OCI-LY7 (cell line): Measurements from ENCODE around the gene ICOS. TPM values are rescaled to one million over a fixed set of nuclear protein-coding genes. Genes with fewer than 3 reads are reported as not detected.

Experiments used
- BruUV-seq: library from RNA; stranded (reverse); fragments of 400-500 nt; replicated peaks from 2 replicates; lab custom pipeline; 2021; lab: Mats Ljungman, UMichigan
- CTCF ChIA-PET: fragments of 300-600 bp; sonication (Branson Sonifier 250); formaldehyde crosslinking; loops from one replicate; lab custom pipeline; 2022; ENCODE audit warnings: antibody characterized with exemption; ENCODE audit not compliant: unreplicated experiment; lab: Charles Lee
- POLR2A ChIA-PET: fragments of 300-600 bp; sonication (Branson Sonifier 250); formaldehyde crosslinking; loops from one replicate; lab custom pipeline; 2022; ENCODE audit warnings: antibody characterized with exemption; lab: Charles Lee
- DNase-seq: peaks from one replicate; pipeline ENCODE4 v3.0.0-alpha.2; 2015; ENCODE audit warnings: low spot score
- H2AFZ ChIP-seq: fragments of 200-600 bp; sonication (generic), shearing (Covaris generic); 2 replicates; pipeline ENCODE4 v1.6.1; 2014; ENCODE audit warnings: mild to moderate bottlenecking, antibody characterized with exemption, low read length, moderate library complexity
- H3K27ac ChIP-seq: fragments of 200-600 bp; sonication (generic); 2 replicates; pipeline ENCODE4 v1.5.1; 2014; ENCODE audit warnings: mixed run types, low read depth, mild to moderate bottlenecking, moderate library complexity, low read length, inconsistent platforms; ENCODE audit not compliant: poor library complexity, severe bottlenecking
- H3K36me3 ChIP-seq: fragments of 200-600 bp; sonication (generic); 2 replicates; pipeline ENCODE4 v1.6.1; 2014; ENCODE audit warnings: mild to moderate bottlenecking, antibody characterized with exemption, low read length, moderate library complexity, mixed read lengths; ENCODE audit not compliant: insufficient read depth
- H3K4me1 ChIP-seq: fragments of 200-600 bp; sonication (generic); 2 replicates; pipeline ENCODE4 v1.5.1; 2014; ENCODE audit warnings: mild to moderate bottlenecking, low read length; ENCODE audit not compliant: insufficient read depth, poor library complexity, severe bottlenecking
- H3K4me2 ChIP-seq: fragments of 200-600 bp; sonication (generic); 2 replicates; pipeline ENCODE4 v1.6.1; 2014; ENCODE audit warnings: mild to moderate bottlenecking, low read length
- H3K4me3 ChIP-seq: fragments of 200-600 bp; sonication (generic); 2 replicates; pipeline ENCODE4 v1.5.1; 2014; ENCODE audit warnings: mild to moderate bottlenecking, low read depth, low read length; ENCODE audit not compliant: poor library complexity, severe bottlenecking
- H3K79me2 ChIP-seq: fragments of 200-600 bp; sonication (generic); 2 replicates; pipeline ENCODE4 v1.6.1; 2016; ENCODE audit warnings: low read depth, mild to moderate bottlenecking, low read length, moderate library complexity, mixed read lengths; ENCODE audit not compliant: insufficient read depth
- H3K9me2 ChIP-seq: fragments of 200-600 bp; sonication (generic); 2 replicates; pipeline ENCODE4 v1.6.1; 2016; ENCODE audit warnings: mild to moderate bottlenecking, low read length, mixed read lengths; ENCODE audit not compliant: insufficient read depth
- H3K9me3 ChIP-seq: fragments of 200-600 bp; sonication (generic); 2 replicates; pipeline ENCODE4 v1.6.1; 2014; ENCODE audit warnings: mild to moderate bottlenecking, mixed run types, low read length, mixed read lengths
- H4K20me1 ChIP-seq: fragments of 200-600 bp; sonication (generic); 2 replicates; pipeline ENCODE4 v1.6.1; 2014; ENCODE audit warnings: mild to moderate bottlenecking, antibody characterized with exemption, low read length, moderate library complexity, mixed read lengths; ENCODE audit not compliant: insufficient read depth
- EZH2phosphoT487 ChIP-seq: fragments of 200-600 bp; sonication (generic); IDR thresholded peaks from 2 replicates; pipeline ENCODE4 v1.6.1; 2018; ENCODE audit warnings: low read depth, borderline replicate concordance, mild to moderate bottlenecking, mixed run types, antibody characterized with exemption, low read length, moderate library complexity, mixed read lengths
- intact Hi-C: fragments of 100-400 bp; cut with micrococcal nuclease; formaldehyde crosslinking; loops from one replicate; pipeline ENCODE4 v1.10.0; 2022; ENCODE audit not compliant: unreplicated experiment
- total RNA-seq, 2 experiments: library from RNA; depleted of rRNA in 1 of 2; stranded (reverse); fragments of >200 nt in 1 of 2; shearing (Covaris generic) in 1 of 2; gene quantifications; 2 replicates each; pipeline ENCODE4 v1.2.3, GENCODE V29; 2014 to 2022
- TF ChIP-seq, protein P1 (sequence below): fragments of 200-600 bp; sonication (generic); conservative IDR thresholded peaks from 2 replicates; pipeline ENCODE4 v1.5.1; 2014; ENCODE audit warnings: mild to moderate bottlenecking, antibody characterized with exemption, low read length, moderate library complexity, mixed read lengths

ICOS gene
- total RNA-seq, 2 experiments from 2014 or later = not detected

DNA sequence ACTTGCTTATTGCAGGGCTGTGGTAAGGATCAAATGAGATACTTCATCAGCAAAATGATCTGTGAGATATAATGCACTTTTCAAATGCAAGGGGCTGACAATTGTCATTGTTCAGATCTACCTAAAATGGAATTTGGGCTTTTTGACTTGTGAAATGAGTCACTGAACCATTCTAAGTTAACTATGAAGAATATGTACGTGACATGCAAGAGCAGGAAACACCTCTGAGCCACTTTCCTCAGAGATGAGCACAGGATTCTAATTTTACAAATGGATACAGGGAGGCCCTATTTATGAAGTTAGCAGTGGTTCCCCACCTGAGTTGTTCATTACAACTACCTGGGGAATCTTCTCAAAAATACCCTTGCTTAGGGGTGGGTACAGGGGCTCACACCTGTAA lies 42.3 kb upstream of the ICOS start:
- no peak overlapping the region for H3K27ac ChIP-seq
- H3K9me3 ChIP-seq = no peaks in the 10 kb centered on the region
- ChIA-PET CTCF (no interaction called here), POLR2A (no interaction called here)
- no peaks in the 10 kb centered on the region for H4K20me1 ChIP-seq
- intact Hi-C loops = no loop called here
- no peak for TF ChIP-seq EZH2phosphoT487
- TF ChIP-seq, protein P1, sequence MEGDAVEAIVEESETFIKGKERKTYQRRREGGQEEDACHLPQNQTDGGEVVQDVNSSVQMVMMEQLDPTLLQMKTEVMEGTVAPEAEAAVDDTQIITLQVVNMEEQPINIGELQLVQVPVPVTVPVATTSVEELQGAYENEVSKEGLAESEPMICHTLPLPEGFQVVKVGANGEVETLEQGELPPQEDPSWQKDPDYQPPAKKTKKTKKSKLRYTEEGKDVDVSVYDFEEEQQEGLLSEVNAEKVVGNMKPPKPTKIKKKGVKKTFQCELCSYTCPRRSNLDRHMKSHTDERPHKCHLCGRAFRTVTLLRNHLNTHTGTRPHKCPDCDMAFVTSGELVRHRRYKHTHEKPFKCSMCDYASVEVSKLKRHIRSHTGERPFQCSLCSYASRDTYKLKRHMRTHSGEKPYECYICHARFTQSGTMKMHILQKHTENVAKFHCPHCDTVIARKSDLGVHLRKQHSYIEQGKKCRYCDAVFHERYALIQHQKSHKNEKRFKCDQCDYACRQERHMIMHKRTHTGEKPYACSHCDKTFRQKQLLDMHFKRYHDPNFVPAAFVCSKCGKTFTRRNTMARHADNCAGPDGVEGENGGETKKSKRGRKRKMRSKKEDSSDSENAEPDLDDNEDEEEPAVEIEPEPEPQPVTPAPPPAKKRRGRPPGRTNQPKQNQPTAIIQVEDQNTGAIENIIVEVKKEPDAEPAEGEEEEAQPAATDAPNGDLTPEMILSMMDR = no peak
- H3K9me2 ChIP-seq = no peaks in the 10 kb centered on the region
- no peak overlapping the region for H3K4me3 ChIP-seq
- no peak overlapping the region for H2AFZ ChIP-seq
- no peak overlapping the region for H3K4me2 ChIP-seq
- H3K4me1 ChIP-seq = peaks cover 14% of the 10 kb centered on the region
- DNase-seq = no peak
- no peaks in the 10 kb centered on the region for H3K36me3 ChIP-seq
- no TSS peak for BruUV-seq
- H3K79me2 ChIP-seq = no peaks in the 10 kb centered on the region

DNA sequence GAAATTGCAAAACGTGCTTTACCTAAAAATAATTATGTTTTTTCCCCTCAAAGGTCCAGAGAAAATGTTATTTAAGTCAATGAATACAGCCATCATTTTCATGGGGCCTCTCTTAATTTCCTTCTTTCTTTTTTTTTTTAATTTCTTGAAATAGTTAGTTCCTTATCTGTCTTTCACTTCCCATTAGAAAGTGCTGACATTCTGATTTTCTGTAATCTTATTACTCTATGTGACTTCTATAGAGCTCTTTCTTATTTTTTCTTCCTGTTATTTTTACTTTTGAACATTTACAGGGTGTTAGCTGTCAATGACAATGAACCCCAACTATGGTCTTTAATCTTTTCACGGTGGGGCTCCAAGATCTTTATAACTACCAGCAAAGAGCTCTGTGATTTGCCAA lies 39.0 kb upstream of the ICOS start:
- TF ChIP-seq EZH2phosphoT487 = no peak
- TF ChIP-seq, protein P1 = no peak
- Histone ChIP-seq H3K4me2 (peak overlapping the region; percentile 48), H2AFZ (no peak overlapping the region), H3K9me2 (no peaks in the 10 kb centered on the region), H3K4me3 (no peak overlapping the region), H3K4me1 (peaks cover 14% of the 10 kb centered on the region), H3K9me3 (peaks cover 18% of the 10 kb centered on the region), H3K36me3 (no peaks in the 10 kb centered on the region), H4K20me1 (no peaks in the 10 kb centered on the region), H3K27ac (no peak overlapping the region), H3K79me2 (no peaks in the 10 kb centered on the region)
- CTCF ChIA-PET = interaction anchor here (1.1 kb wide), 1 partner anchor 16 kb away, joined by 4 read pairs; no protein-coding TSS in a partner anchor
- BruUV-seq = no TSS peak
- peak; percentile 35 for DNase-seq
- intact Hi-C loops = no loop called here
- POLR2A ChIA-PET = interaction anchor here (0.6 to 1.5 kb wide), 9 partner anchors 9 to 463 kb away, joined by 3 to 4 read pairs (median 3); no protein-coding TSS in a partner anchor

DNA sequence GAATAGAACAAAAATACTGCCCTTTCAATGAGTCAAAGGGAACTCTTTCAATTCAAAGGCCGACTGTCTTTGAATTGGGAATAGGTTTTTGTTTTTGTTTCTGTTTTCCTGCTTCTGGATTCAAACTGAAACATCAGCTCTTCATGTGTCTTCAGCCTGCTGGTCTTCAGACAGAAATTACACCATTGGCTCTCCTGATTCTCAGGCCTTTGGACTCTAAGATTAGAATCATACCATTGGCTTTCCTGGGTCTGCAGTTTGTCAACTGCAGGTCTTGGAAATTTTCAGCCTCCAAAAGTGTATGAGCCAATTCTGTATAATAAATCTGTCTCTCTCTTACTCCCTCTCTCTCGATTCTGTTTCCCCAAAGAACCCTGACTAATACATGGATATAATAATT lies 37.9 kb upstream of the ICOS start:
- no TSS peak for BruUV-seq
- DNase-seq = no peak
- no peak overlapping the region for H2AFZ ChIP-seq
- H3K4me2 ChIP-seq = no peak overlapping the region
- intact Hi-C loops = no loop called here
- no peaks in the 10 kb centered on the region for H3K79me2 ChIP-seq
- no peak overlapping the region for H3K4me3 ChIP-seq
- no peak for TF ChIP-seq EZH2phosphoT487
- TF ChIP-seq, protein P1 = no peak
- ChIA-PET POLR2A (interaction anchor here (0.6 to 1.5 kb wide), 4 partner anchors 9 to 45 kb away, joined by 3 to 5 read pairs (median 4); no protein-coding TSS in a partner anchor), CTCF (no interaction called here)
- no peaks in the 10 kb centered on the region for H3K36me3 ChIP-seq
- no peak overlapping the region for H3K27ac ChIP-seq
- no peaks in the 10 kb centered on the region for H3K9me2 ChIP-seq
- H3K9me3 ChIP-seq = peaks cover 20% of the 10 kb centered on the region
- H4K20me1 ChIP-seq = no peaks in the 10 kb centered on the region
- peaks cover 14% of the 10 kb centered on the region for H3K4me1 ChIP-seq
